ENCODE results near the gene KLHDC7A.

KLHDC7A gene

DNA sequence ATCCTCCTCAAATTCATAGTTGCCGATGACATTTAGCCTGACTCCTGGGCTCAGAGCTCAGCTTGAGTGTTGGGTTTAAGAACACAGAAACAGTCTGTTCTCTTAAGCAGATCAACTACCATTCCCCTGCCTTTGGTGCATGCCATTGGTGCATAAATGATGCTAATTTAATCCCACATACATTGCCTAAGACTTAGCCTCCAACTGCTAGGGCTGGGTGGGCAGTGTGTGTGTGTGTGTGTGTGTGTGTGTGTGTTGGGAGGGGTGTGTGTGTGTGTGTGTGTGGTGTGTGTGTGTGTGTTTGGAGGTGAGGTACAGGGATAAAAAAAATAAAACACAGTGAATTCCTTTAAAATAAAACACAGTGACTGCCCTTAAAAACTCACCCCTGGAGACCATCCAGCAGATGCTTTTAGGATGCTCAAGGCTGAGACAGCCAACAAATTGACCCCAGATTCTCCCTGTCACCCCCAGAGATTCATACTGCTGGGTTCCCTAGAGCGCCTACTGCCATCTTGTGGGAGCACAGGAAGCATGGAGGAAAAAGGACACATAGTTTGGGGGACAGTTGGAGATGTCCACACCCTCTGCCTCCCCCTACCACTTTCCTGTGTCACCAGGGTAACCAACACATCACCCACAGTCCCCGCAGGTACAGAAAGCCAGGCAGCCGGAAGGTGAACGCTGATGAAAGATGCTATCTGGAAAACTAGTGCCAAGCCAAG lies 30.6 kb downstream of the KLHDC7A start:
- DNase-seq: no peak

DNA sequence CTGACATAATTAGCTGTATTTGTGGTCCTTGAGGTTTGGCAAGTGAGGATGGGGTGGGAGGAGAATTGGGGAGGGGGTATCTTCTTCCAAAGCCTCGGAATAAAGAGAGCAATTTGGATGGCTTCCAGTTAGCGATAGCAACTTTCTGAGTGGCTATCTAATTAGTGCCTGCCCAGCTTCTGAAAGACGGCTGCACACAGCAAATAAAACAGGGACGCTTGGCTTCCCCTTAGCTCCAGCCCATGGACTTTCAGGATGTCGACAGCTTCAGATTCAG lies 31.1 kb downstream of the KLHDC7A start:
- no peak for DNase-seq

DNA sequence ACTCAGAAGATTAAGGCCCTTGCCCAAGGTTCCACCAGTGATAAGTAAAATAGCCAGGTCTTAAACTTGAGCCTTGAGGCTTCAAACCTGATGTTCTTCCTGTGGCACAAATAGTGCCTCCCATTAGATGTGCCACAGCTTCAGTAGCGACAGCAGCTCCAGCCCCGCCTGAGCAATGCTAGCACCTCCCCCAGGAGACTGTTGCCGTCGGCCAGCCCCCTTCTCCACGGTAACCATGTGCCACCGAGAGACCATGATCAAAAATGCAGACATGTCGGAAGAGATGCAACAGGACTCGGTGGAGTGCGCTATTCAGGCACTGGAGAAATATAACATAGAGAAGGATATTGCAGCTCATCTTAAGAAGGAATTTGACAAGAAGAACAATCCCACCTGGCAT lies 32.2 kb downstream of the KLHDC7A start:
- no peak for DNase-seq

DNA sequence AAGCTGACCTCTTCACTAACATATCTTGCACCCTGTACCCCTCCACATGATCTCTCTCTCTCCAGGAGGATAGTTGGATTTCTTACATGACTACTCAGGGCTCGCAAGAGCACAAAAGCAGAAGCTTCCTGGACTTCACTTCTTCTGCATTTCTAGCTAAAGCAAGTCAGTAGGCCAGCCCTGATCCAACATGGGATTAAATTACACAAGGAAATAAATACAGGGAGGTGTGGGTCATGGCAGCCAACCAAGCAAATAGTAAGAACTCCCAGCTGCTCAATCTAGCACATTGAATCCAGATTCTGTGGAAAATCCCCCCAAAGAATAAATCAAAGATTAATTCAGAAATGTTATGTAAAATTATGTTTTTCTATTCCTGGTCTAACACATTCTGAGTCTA lies 33.3 kb downstream of the KLHDC7A start:
- no peak for DNase-seq

- no peak for DNase-seq
Observed at GRCh38 chr1:18515120-18515667, 34.5 kb downstream of the KLHDC7A start.

DNA sequence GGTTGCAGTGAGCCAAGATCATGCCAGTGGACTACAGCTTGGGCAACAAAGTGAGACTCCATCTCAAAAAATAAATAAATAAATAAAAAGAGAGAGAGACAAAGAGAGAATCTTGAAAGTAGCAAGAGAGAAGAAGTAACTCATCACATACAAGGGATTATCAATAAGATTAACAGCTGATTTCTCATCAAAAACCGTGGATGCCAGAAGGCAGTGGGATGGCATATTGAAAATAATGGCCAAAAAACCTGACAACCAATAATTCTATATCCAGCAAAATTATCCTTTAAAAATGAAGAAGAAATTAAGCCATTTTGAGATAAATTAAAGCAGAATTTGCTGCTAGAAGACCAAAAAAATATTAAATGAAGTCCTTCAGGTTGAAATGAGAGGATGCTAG lies 35.7 kb downstream of the KLHDC7A start:
- DNase-seq: no peak

DNA sequence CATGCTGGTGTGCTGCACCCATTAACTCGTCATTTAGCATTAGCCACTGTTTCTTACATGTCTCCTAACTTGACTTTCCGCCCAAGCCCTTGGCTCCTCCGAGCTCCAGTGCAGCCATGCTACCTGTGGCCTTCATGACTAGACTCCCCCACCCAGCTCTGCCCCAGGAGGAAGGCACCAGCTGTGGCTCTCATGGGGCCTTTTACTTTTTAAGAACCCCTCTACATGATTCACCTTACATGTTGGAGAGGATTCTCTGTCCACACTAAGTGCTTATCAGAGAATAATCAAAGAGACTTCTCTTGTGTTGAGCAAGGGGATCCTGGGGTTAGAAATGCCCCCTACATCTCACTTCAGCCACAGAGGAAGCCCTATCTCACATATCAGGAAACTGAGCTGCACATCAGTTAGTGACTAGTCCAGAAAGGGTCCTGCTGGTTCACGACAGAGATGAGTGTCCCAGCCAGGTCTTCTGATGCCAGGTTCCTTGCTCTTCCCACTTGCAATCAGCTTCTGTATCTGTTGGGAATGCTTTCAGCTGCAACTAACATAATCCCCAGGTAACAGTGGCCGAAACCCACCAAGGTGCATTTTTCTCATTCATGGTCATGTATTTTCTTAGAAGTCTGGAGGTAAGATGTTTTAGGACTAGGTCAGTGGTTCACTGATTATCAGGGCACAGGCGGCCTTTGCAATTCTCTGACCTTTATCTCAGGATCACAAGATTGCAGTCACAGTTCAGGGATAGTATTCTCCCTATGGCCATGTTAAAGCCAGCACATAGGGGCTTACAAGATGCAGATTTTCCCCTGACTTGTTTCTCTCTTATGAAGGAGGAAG lies 45.9 kb downstream of the KLHDC7A start:
- no peak for DNase-seq

- no peak for DNase-seq
Observed at GRCh38 chr1:18527514-18527913, 46.8 kb downstream of the KLHDC7A start.

- DNase-seq: no peak
Observed at GRCh38 chr1:18527921-18528320, 47.2 kb downstream of the KLHDC7A start.

DNA sequence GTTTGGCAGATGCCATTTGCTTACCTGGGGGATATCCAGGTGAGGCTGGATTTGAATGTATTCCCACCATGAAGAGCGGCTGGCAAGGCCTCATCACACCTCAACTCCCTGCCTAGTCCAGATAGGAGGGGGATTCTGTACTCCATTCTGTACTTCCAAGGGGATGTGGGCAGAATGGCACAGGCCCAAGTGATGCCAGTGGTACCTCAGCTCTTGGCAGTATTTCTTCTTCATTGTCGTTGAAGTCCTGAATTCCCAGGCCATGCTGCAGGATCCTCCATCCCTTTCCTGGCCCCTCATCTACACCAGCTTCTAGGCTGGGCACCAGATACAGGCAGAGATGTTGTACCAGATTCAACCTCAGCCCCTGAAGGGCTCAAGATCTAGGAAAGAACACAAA lies 47.9 kb downstream of the KLHDC7A start:
- DNase-seq: no peak

DNA sequence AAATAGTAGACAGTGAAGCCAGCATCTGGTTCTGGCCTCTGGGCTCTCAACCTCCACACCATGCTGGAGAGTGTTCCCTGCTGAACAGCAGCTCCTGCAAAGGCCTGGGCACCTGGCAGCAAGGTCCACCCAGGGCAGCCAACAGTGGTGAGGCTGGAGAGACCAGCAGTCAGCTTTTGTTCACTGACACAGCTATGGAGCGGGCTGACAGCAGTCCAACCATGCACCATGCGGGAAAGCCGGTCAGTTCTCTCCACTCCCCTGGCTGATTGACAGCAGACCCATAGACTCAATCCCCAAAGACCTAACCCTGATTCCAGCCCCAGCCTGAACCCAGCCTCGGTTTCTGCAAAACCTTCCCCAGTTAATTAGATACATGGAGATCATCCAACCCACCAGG lies 49.0 kb downstream of the KLHDC7A start:
- no peak for DNase-seq

GRCh38 chr1:18530587-18531502 lies 50.1 kb downstream of the KLHDC7A start:
- DNase-seq: no peak

DNA sequence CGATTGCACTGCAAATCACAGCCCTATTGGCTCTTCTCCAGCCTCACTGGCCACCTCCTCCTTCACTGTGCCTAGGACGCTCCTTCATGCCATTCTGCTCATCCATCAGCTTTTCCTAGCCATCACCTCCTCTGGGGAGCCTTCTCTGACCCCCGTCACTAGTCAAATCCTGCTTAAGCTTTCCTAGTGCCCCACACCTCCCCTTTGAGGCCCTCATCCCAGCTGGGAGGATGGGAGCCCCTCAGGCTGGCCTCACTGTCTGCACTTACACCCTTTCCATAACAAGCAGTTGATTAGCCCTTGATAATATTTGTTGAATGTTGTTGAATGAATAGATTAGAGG lies 50.7 kb downstream of the KLHDC7A start:
- no peak for DNase-seq

DNA sequence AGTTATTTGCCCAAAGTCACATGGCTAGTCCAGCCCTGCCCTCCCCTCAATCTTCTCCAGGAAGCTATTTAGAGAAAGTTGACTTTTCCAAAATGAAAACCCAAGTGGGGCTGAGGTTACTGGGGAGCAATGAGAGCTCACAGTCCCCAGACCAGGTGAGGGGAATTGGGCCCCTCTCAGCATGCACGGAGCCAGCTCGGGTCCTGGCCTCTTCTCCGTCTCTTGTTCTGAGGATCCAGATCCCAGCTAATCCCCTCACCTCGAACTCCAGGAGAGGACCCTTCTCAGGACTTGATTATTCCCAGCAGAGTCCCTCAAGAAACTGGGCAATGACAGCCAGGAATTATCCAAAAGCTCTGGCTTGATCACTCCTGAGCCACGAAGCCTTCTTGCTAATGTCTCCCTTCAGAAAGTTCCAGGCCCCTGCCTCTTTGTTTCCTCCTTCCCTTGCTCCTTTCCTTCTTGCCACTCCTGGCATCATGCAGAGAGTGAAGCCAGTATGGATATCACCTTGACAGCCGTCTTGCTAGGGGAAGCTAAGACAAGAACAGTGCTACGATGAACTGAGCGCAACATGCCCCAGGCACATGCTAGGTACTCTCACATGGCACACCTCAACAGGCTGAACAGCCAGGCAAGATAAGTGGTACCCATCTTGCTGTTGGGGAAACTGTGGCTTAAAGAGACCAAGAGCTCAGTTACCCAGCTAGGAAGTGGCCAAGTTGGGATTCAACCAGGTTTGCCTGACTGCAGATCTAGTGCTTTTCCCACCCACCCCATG lies 51.9 kb downstream of the KLHDC7A start:
- DNase-seq: no peak

DNA sequence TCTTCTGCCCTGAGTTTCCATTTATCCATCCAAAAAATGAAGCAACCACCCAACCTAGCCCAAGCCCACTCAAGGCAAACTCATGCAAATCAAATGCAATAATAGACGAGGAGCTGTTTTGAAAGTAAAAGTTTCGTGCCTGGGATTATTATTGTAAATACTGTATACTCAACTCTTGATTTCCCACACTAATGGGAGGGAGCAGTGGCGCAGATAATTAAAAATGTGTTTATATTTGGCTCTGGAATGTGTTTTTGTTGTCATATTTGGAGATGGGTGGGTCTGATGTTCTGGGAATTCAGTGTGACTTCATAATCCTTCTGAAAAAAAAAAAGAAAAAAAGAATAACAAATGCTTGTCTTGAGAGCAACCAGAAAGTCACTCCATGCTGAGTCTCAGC lies 52.5 kb downstream of the KLHDC7A start:
- no peak for DNase-seq

DNA sequence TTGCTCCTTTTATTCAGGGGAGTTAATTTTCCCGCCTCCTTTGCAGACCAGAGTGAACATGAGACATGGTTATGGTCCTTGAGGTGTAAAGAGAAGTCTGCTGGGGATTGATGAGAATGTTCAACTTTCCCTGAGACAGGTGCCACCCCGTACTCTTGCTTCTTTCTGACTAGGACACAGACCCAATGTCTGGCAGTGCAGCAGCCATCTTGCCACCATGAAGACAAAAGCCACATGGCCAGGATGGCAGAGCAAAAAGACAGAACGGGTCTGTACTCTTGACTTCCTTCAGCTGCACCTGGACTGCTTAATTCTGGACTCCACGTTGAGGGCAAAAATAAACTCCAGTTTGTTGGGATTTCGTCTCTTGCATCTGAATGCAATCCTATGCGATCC lies 54.1 kb downstream of the KLHDC7A start:
- no peak for DNase-seq
